B cell (primary cell): Measurements from ENCODE around the gene ATP8A1. TPM values are rescaled to one million over a fixed set of nuclear protein-coding genes. Genes with fewer than 3 reads are reported as not detected.

Experiments
- ATAC-seq: fragments of 200-7000 bp; cut with Tn5 transposase; one replicate; pipeline ENCODE4 v1.10.0; 2021; ENCODE audit warnings: low read depth, mild to moderate bottlenecking, moderate number of reproducible peaks, moderate library complexity
- CTCF ChIA-PET: fragments of 350-600 bp; sonication (Branson Sonifier 250); formaldehyde crosslinking; loops from one replicate; lab custom pipeline; 2021; ENCODE audit warnings: antibody characterized with exemption, inconsistent platforms; lab: Charles Lee
- POLR2A ChIA-PET: fragments of 350-600 bp; sonication (Branson Sonifier 250); formaldehyde crosslinking; loops from one replicate; lab custom pipeline; 2021; ENCODE audit warnings: antibody characterized with exemption; lab: Charles Lee
- DNase-seq: peaks from one replicate; pipeline ENCODE4 v3.0.0; 2013
- H2AFZ ChIP-seq: 2 replicates; pipeline ENCODE4 v1.6.1; 2012; ENCODE audit warnings: mild to moderate bottlenecking, low read depth, low read length; ENCODE audit not compliant: insufficient read depth, poor library complexity, severe bottlenecking
- H3K27ac ChIP-seq, 2 donors: 1 replicate in 1 of 2; 2 replicates in 1 of 2; pipeline ENCODE4 v1.5.1; 2012 to 2013; ENCODE audit warnings: low read length in 2 of 2, mild to moderate bottlenecking in 2 of 2, moderate library complexity in 1 of 2
- H3K27me3 ChIP-seq, 4 experiments: fragments of 200-600 bp in 1 of 4; sonication (generic) in 1 of 4; replicated peaks in 1 of 4; 1 replicate in 2 of 4; 2 replicates in 2 of 4; pipeline versions ENCODE4 v1.6.1 to v1.7.0; 2013 to 2016; ENCODE audit warnings: low read length in 3 of 4, mild to moderate bottlenecking in 2 of 4, mixed read lengths in 1 of 4, moderate library complexity in 1 of 4; ENCODE audit not compliant: insufficient read depth in 4 of 4, control insufficient read depth in 3 of 4; ENCODE audit errors: control extremely low read depth in 1 of 4
- H3K36me3 ChIP-seq, 2 experiments: replicated peaks in 1 of 2; 1 replicate in 1 of 2; 2 replicates in 1 of 2; pipeline versions ENCODE4 v1.6.1 to v1.7.1; 2013; ENCODE audit warnings: low read length in 1 of 2; ENCODE audit not compliant: insufficient read depth in 2 of 2, control insufficient read depth in 1 of 2; ENCODE audit errors: control extremely low read depth in 1 of 2, extremely low read depth in 1 of 2
- H3K4me1 ChIP-seq, 2 donors: fragments of 200-600 bp in 1 of 2; sonication (generic) in 1 of 2; 1 replicate in 1 of 2; 2 replicates in 1 of 2; pipeline versions ENCODE4 v1.5.1 to v1.6.1; 2013 to 2017; ENCODE audit warnings: low read length in 2 of 2; ENCODE audit not compliant: control insufficient read depth in 2 of 2, insufficient read depth in 2 of 2
- H3K4me2 ChIP-seq: replicated peaks from 2 replicates; pipeline ENCODE3; 2012; ENCODE audit warnings: mild to moderate bottlenecking, low read depth, low read length; ENCODE audit not compliant: poor library complexity, severe bottlenecking
- H3K4me3 ChIP-seq, 5 experiments: fragments of 200-600 bp in 1 of 5; sonication (generic) in 1 of 5; 1 replicate in 3 of 5; 2 replicates in 2 of 5; pipeline versions ENCODE4 v1.5.1 to v1.7.0; 2011 to 2016; ENCODE audit warnings: low read length in 4 of 5, mild to moderate bottlenecking in 4 of 5, low read depth in 2 of 5, control low read depth in 1 of 5, moderate library complexity in 1 of 5; ENCODE audit not compliant: insufficient read depth in 1 of 5; ENCODE audit errors: control extremely low read depth in 1 of 5, extremely low read depth in 1 of 5
- H3K79me2 ChIP-seq: fragments of 200-600 bp; sonication (generic); one replicate; pipeline ENCODE4 v1.6.0; 2016; ENCODE audit warnings: low read length; ENCODE audit not compliant: control insufficient read depth, insufficient read depth
- H3K9ac ChIP-seq: fragments of 200-600 bp; sonication (generic); 2 replicates; pipeline ENCODE4 v1.6.1; 2017; ENCODE audit warnings: mild to moderate bottlenecking, low read length, moderate library complexity
- H3K9me3 ChIP-seq, 3 donors: one replicate each; pipeline versions ENCODE4 v1.6.1 to v1.7.1; 2013; ENCODE audit warnings: low read length in 2 of 3; ENCODE audit not compliant: control insufficient read depth in 2 of 3, insufficient read depth in 1 of 3; ENCODE audit errors: control extremely low read depth in 1 of 3
- H4K20me1 ChIP-seq: 2 replicates; pipeline ENCODE4 v1.6.0; 2012; ENCODE audit warnings: mild to moderate bottlenecking, low read length; ENCODE audit not compliant: insufficient read depth, control insufficient read depth, poor library complexity, severe bottlenecking
- H3K27ac Mint-ChIP-seq: one replicate; pipeline ENCODE4 v1.8.0; 2021; ENCODE audit warnings: mixed read lengths
- H3K27me3 Mint-ChIP-seq: one replicate; pipeline ENCODE4 v1.8.0; 2021; ENCODE audit warnings: mixed read lengths
- H3K4me1 Mint-ChIP-seq: one replicate; pipeline ENCODE4 v1.8.0; 2021; ENCODE audit warnings: mixed read lengths
- H3K4me3 Mint-ChIP-seq: one replicate; pipeline ENCODE4 v1.8.0; 2021; ENCODE audit warnings: mixed read lengths
- H3K9me3 Mint-ChIP-seq: one replicate; pipeline ENCODE4 v1.8.0; 2022; ENCODE audit warnings: mixed read lengths; ENCODE audit not compliant: insufficient read depth
- CTCF ChIP-seq: fragments of 200-600 bp; IDR thresholded peaks from one replicate; pipeline ENCODE4 v1.8.0; 2022; ENCODE audit warnings: antibody characterized with exemption, mild to moderate bottlenecking
- EZH2 ChIP-seq: IDR thresholded peaks from 2 replicates; pipeline ENCODE4 v1.6.1; 2012; ENCODE audit warnings: borderline replicate concordance, low read depth, mild to moderate bottlenecking, moderate library complexity, low read length; ENCODE audit not compliant: insufficient read depth, poor library complexity, severe bottlenecking
- WGBS: methylation state at CpG from one replicate; pipeline ENCODE4 v1.1.5; 2013; ENCODE audit warnings: missing lambda C conversion rate; ENCODE audit not compliant: insufficient coverage; 5-methylcytosine and 5-hydroxymethylcytosine counted together
- intact Hi-C: fragments of 100-400 bp; cut with micrococcal nuclease; formaldehyde crosslinking; loops from one replicate; pipeline ENCODE4 v1.10.0; 2022
- polyA plus RNA-seq: library from polyadenylated mRNA; depleted of rRNA; stranded (reverse); fragments of >200 nt; gene quantifications from 2 replicates; pipeline ENCODE4 v1.2.3, GENCODE V29; 2012
- total RNA-seq, 2 donors: library from RNA; stranded (reverse); fragments of 120-200 nt in 1 of 2; gene quantifications; 1 replicate in 1 of 2; 2 replicates in 1 of 2; pipeline versions ENCODE4 v1.2.3 to v1.2.4, GENCODE V29; 2013 to 2022

ATP8A1 gene
- total and polyA plus RNA-seq, 2 donors (not counting 1 experiment from before 2014, with no cell fraction given) = 28.7 to 51.8 TPM

GRCh38 chr4:42594888-42595287 is 62.0 kb downstream of the ATP8A1 start:
- Mint-ChIP-seq H3K9me3 (no peaks in the 10 kb centered on the region), H3K27ac (no peak overlapping the region), H3K4me1 (peaks cover 4% of the 10 kb centered on the region), H3K4me3 (no peak overlapping the region), H3K27me3 (no peaks in the 10 kb centered on the region)
- no peak overlapping the region for H3K4me2 ChIP-seq
- ChIA-PET POLR2A (no interaction called here), CTCF (no interaction called here)
- TF ChIP-seq EZH2 = no peak
- H3K36me3 ChIP-seq = peaks cover 7 to 13% of the 10 kb centered on the region in 2 experiments
- no peaks in the 10 kb centered on the region for H3K27me3 ChIP-seq
- peaks cover 0 to 7% of the 10 kb centered on the region in 2 donors for H3K4me1 ChIP-seq
- peaks cover 12% of the 10 kb centered on the region for H3K79me2 ChIP-seq
- H2AFZ ChIP-seq = no peak overlapping the region
- no peak overlapping the region for H3K4me3 ChIP-seq
- ATAC-seq (no peak), DNase-seq (no peak)
- intact Hi-C loops = loop anchor here (5.0 kb wide), 1 partner anchor 62 kb away; the partner anchor contains the start of gene ATP8A1
- no CpG with 5 or more reads among the region's 1 CpG for WGBS
- peaks cover 5% of the 10 kb centered on the region for H4K20me1 ChIP-seq
- no peak overlapping the region for H3K27ac ChIP-seq
- no peak overlapping the region for H3K9ac ChIP-seq
- H3K9me3 ChIP-seq = no peaks in the 10 kb centered on the region

- ATAC-seq (no peak), DNase-seq (no peak)
- no peak overlapping the region for H3K4me2 ChIP-seq
- no peak overlapping the region for H3K27ac ChIP-seq
- ChIA-PET POLR2A (no interaction called here), CTCF (interaction anchor here (1.1 to 2.6 kb wide), 2 partner anchors 20 to 24 kb away, joined by 4 to 11 read pairs; no protein-coding TSS in a partner anchor)
- H3K79me2 ChIP-seq = peaks cover 4% of the 10 kb centered on the region
- 100% methylated on average over 1 of the region's 2 CpGs for WGBS
- Mint-ChIP-seq H3K27ac (no peak overlapping the region), H3K4me1 (peaks cover 3% of the 10 kb centered on the region), H3K9me3 (no peaks in the 10 kb centered on the region), H3K4me3 (no peak overlapping the region), H3K27me3 (no peaks in the 10 kb centered on the region)
- H3K4me1 ChIP-seq = no peaks in the 10 kb centered on the region
- peaks cover 21 to 27% of the 10 kb centered on the region in 2 experiments for H3K36me3 ChIP-seq
- no peak overlapping the region for H3K9ac ChIP-seq
- no peaks in the 10 kb centered on the region for H4K20me1 ChIP-seq
- H2AFZ ChIP-seq = no peak overlapping the region
- no peak overlapping the region for H3K4me3 ChIP-seq
- TF ChIP-seq CTCF = no peak
- TF ChIP-seq EZH2 = no peak
- H3K9me3 ChIP-seq = no peaks in the 10 kb centered on the region
- intact Hi-C loops = no loop called here
- H3K27me3 ChIP-seq = no peaks in the 10 kb centered on the region
Observed at GRCh38 chr4:42588909-42589308, 68.0 kb downstream of the ATP8A1 start.
